GM11168 (cell line): ENCODE data around the gene DPH5.
"Not testable (repeated sequence)": the region's sequence is repeated elsewhere in the genome, so short reads cannot be mapped to it uniquely, and the experiment has no call there.

Experiments
- in situ Hi-C: fragments of 300-500 bp; cut with MboI; formaldehyde crosslinking; loops from one replicate; pipeline ENCODE4 v1.12.0; 2022; ENCODE audit warnings: low sequenced_read_pairs; ENCODE audit not compliant: unreplicated experiment

DPH5 gene

DNA sequence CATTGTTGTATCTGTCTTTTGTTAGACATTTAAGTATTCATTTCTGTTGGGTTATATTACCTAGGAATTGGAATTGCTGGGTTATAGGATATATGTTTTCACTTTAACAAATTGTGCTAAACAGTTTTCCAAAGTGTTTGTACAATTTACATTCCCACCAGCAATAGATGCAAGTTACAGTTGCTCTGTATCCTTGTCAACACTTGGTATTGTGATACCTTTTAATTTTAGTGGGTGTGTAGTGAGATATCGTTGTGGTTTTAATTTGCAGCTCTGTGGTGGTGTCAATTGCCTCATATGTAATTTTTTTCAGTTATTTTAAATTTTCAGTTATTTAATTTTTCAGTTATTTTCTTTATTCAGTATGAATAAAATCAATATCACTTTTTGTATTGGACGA is 7.4 kb upstream of the DPH5 start:
- in situ Hi-C loops, result no loop called here

DNA sequence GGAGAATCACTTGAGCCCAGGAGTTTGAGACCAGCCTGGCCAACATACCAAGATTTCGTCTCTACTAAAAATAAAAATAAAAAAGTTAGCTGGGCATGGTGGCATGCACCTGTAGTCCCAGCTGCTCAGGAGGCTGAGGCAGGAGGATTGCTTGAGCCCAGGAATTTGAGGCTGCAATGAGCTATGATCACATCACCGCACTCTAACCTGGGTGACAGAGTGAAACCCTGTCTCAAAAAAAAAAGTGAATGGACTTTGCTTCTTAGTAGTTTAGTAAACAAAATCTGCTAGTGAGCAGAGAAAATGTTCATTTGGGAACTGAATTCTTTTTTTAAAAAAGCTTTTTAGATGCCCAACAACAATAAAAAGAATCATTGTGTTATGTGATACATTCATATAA is 6.5 kb upstream of the DPH5 start:
- in situ Hi-C loops, result not testable (repeated sequence)

DNA sequence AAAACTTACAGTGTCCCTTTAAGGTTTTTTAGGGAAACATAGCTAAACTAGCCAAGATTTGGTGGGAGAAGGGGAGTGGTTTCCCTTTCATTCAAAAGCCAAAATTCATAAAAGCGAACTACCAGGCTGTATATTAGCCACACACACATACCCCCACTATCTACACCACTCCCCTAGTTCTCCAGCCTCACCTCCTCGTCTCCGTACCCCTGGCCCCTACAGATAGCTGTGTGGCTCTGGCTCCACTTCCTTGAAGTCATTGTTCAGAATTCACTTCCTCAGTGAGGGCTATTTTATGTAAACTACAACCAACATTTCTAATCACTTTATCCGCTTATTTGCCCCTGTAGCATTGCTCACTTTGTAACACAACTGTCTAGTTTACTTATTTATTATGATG is 5.3 kb upstream of the DPH5 start:
- in situ Hi-C loops, result no loop called here

DNA sequence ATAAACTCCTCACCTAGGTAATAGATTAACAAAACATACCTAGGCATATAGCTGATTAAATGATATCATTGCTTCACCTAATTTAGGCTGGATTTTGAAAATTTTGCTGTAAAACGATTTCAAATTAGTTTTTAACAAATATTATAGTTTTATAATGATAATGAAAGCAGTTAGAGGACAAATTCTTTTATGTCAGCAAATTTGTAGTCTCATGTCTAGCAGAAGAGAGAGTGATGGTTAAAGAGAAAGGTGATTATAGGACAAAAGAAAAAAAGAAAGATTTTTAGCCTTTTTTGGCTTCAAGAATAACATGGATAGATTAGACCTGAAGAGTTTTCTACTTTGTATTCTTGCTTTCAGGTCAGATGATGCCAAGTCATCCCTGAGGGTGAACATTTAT is 3.6 kb upstream of the DPH5 start:
- in situ Hi-C loops, result no loop called here

DNA sequence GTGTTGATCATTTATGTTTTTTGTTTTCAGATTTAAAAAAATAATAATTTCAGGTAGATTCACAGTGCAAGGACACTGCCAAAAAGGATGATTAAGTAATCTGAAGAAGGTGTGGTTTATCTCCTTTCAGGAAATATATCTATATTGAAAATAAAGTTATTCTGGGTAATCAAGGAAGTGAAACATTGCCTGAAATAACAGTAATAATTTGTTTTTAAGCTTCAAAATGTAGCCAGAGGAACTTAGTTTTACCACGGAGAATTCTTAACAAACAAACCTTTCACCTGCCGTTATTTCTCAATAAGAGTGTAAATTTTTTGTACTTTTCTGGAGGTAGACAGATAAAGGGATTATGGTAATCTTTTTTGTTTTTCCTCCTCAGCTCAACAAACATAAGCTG is 2.9 kb upstream of the DPH5 start:
- in situ Hi-C loops, result no loop called here

DNA sequence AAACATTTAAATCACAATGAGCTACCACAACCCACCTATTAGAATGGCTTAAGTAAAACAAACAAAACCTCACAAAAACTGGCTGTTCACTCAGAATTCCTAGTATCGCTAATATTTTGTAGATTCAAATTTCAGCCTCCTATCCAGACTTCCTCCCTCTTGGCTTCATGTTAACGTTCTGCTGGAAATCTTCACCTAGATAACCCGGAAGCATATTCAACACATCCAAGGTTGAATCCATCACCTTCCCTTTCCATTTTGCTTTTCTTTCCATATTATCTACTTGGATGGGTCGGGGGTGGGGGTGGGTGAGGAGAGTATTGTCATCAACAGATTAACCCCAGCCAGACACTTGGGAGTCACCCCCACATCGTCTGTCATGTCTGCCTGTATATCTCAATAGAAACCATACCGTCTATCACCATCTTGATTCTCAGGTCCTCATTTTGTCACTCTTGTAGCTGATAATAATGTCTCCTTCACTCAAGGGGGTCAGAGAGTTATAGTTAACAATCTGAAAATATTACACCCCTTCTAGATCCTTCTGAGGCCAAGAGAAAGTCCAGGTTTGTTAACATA is 1.7 kb upstream of the DPH5 start:
- in situ Hi-C loops, result no loop called here

DNA sequence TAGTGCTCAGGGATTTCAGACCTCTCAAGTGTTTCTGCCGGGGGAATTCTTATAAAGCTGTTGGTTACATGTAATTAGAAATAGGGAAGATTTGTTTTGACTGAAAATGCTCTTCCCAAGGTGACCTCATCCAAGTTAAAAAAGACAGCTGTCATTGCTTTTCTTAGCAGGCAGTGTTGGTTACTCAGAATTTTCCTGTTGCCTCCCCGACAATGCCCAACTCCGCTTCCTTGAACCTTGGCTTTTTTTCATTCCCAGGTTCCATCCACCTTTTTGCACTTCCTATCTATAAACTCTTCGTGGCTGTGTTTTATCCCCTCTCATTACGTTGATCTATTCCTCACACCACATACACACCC is 825 bp upstream of the DPH5 start:
- in situ Hi-C loops, result no loop called here

DNA sequence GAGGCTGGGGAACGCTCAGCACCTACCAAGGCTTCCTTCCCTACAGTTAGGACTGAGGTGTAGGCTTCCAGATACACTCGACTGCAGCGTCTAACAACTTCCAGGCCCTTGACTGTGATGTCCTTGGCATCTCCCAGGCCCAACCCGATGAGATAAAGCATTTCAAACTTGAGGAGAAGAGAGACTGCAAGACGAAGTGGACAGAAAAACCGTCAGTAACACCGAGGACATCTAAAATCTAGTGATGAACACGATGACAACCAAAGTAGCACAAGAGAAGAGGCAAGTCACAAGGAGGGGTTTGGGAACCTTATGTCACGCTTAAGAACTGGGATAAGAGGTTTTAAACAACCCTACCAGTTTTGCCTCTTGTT is 314 bp downstream of the DPH5 start:
- in situ Hi-C loops, result no loop called here

DNA sequence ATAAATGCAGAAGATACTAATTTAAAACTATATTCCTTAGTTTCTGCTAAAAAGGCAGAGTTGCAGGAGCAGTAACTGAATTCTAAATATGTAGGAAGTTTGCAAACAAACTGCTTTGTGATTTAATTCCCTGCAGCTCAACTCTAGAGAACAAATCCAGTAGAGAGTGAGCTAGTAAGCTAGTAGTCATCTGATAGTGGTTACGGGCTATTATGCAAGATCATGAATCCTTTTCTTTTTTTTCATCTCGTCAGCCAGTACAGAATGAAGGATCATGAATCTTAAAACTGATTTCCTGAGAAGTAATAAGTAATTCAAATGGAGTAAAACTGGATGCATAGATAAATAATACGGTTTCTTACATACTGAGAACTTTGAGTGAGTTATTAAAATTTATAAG is 3.3 kb downstream of the DPH5 start:
- in situ Hi-C loops, result no loop called here

DNA sequence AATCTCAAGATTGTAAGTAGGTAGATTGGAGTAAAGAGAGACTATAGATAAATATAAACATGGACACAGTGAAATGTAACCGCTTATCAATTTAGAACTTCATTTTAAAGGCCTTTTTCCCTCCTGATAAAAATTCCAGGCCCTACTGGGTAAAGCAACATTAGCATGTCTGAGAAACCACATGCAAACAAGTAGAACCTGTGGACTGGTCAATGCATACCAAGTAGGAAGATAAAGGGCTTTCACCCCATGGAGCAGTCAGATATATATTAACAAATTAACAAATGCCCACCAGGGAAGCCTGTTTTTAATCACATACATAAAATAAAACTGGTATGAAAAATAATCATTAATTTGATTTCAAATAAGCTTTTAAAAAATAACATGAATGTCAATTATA is 8.1 kb downstream of the DPH5 start:
- in situ Hi-C loops, result no loop called here

DNA sequence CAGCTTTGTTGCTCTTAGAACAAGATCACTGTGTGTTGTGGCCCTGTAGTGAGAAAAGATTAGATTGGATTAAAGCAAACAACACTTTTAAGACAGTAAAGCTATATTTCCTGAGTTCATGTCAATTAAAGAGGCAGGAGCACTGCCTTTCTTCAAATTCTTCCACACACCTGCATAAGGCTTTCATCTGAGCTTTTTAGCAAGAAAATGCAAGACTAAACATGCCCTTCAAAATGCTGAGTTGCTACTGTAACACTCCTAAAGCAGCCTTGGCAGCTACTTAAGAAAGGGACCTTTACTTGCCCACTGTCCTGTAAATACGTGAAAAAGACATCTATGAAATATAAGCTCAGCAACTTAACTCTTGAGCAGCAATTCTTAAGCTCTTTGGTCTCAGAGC is 11.8 kb downstream of the DPH5 start:
- in situ Hi-C loops, result no loop called here

DNA sequence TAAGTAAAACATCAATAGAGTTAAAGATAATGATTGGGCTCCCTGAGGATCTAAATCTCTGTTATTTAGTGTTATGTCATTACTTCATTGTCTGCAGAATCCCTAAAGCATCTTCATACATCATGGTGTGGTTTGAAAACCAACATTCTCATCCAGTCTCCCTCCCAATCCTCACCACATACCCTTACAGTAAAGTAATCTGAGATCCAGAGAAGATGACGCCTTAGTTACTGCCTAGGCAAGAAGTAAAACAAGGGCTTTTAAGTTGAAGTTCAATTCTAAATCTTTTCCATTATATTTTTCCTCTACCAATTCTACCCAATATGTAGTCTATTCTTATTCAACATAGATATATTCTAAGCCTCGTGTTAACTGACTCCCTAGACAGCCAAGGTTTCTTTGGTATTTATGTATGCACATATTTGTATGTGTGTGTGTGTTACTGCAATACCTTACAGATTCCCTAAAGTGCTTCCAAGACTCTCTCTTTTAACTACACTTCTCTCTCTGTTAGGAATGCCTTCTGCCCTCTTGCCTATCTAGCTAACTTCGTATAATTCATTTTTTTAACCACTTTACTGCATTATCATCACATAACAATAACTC is 17.3 kb downstream of the DPH5 start:
- in situ Hi-C loops, result no loop called here

DNA sequence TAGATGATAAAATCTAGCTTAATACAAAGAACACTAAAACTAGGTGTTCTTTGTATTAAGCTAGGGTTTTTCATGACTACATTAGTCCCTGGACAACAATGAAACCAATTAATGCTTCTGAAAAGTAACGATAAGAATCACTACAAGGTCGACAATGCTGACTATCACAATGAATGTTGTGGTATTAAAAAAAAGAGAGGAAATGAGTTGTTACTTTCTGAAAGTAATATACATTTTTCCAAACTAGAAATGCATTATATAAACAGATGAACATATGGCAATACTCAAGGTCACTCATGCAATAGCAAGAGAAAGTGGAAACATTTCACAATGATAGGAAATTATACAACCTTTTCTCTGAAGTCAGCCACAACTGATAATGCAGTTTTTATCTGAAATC is 19.0 kb downstream of the DPH5 start:
- in situ Hi-C loops, result no loop called here

DNA sequence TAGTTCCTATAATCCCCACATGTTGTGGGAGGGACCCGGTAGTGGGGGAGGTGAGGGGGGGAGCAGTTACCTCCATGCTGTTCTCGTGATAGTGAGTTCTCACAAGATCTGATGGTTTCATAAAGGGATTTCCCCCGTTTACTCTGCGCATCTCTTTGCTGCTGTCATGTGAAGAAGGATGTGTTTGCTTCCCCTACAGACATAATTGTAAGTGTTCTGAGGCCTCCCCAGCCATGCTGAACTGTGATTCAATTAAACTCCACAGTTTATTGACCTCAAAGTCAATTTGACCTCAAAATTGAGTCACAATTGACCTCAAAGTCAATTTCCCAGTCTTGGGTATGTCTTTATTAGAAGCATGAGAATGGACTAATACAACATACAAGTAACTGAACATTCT is 19.7 kb downstream of the DPH5 start:
- in situ Hi-C loops, result no loop called here

DNA sequence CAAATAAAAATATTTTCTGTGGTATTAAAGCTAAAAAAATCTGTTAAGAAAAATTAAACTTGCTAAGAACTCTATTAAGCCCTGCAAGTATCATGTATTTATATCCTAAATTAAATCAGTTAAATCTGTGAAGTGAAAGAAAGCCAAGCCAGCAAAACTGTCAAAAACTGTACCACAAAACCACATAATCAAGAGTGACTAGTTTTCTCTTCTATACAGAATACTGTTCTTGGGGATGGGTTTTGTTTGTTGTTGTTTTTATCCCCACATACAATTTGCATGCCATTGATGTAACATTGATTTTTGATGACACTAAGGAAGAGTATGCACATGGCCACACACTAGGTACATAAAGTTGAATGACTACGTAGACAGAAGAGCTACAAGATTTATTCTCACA is 20.4 kb downstream of the DPH5 start:
- in situ Hi-C loops, result no loop called here

DNA sequence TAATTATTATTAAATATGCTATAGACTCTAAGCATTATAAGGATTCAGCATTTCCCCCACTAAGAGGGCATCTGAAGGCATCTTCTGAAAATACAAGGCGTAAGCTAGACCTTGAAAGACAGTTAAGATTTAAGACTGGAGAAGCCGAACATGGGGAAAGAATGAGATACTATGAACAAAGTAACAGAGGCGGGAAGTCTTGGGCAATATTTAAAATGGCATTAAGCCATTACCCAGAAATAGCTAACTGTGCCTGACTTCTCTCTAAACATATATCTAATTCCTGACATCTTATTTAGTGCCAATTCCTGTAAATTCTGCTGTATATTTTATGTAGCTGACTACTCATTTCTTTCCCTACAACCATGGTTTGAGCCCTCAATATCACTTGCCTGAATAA is 20.9 kb downstream of the DPH5 start:
- in situ Hi-C loops, result no loop called here

DNA sequence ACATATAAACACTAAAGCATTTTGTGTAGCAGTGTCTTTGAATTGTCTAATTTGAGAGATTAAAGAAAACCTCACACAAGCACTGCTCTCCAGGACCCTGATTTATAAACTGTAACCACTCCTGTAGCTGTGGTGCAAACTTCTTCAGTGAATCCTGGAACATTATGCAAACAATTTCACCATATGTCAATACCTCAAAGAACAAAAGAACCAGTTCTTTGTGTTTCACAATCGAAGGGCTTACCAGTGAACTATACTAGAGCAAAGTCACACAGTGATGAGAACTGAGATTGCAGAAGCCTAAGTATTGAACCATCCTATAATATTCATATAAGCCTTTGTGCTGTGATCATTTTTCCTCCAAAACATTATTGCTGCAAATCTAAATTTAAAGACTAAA is 21.5 kb downstream of the DPH5 start:
- in situ Hi-C loops, result no loop called here

DNA sequence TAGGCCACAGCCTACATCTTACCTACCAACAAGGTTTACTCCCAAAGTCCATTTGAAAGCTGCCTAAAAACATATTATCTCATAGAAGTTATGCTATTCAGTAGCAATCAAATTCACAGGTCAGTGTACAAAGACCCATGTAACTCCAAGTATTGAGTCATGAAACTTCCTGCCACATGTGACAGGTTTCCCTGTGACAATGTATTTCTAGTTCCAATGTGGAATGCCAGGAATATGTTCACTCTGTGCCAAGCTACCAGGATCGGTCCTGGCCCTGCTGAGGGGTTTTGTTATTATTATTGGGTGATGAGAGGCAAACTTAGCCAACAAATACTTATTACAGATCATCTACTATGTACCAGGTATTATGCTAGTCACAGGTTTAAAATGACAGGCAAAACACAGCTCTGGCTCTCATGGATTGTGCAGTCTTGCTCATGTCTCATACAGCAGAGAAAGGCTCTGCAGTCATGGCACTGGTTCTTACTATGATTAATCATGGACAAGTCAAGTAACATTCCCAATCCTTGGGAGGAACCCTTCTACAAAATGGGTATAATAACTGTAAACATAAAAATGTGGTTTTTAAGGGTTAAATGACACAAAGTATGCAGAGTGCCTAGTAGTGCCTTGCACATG is 22.5 kb downstream of the DPH5 start:
- in situ Hi-C loops, result no loop called here

DNA sequence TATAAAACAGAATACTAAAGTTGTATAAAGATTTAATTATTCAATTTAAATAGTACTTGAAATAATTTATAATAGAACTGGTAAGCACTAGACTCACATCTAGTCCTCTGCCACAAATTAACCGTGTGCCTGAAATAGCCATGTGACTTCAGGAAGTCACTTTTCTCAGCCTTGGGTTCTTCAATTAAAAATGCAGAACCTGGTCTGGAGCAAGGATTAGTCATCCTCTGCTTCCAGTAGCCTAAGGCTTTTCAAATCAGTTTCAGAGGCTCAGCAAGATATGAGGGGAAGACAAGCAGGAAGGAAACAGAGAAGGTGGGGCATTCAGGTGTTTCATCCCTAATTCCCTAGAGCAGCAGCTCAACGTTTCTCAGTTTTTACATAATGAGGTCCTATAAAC is 23.0 kb downstream of the DPH5 start:
- in situ Hi-C loops, result no loop called here

DNA sequence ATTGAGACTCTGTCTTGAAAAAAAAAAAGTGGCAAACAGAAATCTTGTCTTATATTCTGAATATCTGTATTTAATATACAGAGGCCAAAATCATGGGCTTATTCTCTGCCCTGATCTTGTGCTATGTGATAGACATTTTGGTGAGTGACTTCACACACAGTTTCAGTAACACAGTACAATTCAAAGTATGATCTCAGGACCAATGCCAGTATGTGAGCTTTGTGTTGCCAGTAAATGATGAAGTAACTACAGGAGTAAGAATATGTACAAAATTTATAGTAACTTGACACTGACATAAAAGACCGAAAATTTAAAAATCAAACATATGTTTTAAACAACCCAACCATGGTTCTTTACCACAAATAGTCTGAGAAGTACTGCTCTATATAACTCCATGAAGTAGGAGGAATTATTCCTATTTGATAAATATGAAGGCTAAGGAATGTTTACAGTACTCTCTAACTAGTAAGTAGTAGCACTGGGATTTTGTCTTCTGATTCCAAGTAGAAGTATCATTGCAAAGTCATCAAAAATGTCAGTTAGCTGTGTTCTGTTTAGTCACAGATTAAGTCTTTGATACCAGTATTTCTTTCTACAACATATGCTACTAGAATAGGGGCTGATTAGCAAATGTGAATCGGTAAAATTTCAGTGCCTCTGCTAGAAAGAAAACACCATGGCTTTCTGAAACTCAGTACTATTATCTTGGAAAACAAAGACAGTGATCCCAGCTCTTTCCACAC is 25.3 kb downstream of the DPH5 start:
- in situ Hi-C loops, result no loop called here

DNA sequence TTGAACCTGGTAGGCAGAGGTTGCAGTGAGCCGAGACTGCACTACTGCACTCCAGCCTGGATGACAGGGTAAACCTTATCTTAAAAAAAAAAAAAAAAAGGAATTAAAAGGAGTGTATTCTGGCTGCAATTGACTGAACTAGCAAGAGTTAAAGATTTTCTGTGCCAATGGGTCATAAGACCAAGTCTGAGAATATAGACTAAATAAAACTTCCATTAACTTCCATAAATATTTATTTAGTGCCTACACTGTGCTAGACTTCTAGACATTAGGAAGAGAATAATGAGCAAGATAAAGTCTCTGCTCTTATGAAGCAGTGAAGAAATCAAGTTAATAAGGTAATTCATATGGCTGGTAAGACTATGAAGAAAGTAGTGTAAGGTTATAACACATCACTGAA is 27.2 kb downstream of the DPH5 start:
- in situ Hi-C loops, result no loop called here
